Measurements from ENCODE around the gene RYR3.

The RYR3 gene

DNA sequence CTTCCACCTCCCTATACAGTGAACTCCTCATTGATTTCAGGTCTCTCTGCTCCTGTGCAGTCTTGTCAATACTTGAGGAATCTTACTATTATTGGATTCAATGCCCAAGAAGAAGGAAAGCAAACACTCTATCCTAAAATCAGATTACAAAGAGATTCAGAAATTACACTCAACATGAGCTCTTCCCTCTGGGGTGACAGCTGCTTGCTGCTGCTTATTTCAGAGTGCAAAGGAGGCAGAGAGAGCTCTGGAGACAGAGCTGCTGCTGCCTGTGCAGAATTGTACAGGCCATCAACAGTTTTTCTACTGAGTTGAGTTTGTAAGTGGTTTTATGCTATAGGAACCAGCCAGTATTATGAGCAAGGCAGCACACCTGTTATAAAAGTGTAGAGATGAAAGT is 7.1 kb downstream of the RYR3 start:
- FAIRE-seq (no peak), DNase-seq (ENCODE audit: low spot score) (no peak)

DNA sequence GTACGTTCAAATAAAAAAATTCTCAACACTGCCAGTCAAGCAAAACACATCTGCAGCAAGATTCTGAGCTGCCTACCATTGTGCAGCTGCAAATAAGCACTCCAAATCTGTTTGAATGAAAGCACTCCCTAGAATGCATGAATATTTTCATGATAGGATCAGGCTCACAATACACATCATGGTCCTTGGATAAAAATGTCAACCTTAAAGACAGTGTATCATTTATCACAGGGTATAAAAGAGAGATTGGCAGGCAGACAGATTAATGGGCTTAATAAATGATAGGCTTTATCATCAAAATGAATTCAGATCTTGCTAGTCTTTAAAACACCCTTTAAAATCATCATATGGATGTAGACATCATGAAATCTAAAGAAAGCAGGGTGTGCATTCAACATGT is 9.2 kb downstream of the RYR3 start:
- FAIRE-seq: no peak
- DNase-seq (ENCODE audit: low spot score): no peak

DNA sequence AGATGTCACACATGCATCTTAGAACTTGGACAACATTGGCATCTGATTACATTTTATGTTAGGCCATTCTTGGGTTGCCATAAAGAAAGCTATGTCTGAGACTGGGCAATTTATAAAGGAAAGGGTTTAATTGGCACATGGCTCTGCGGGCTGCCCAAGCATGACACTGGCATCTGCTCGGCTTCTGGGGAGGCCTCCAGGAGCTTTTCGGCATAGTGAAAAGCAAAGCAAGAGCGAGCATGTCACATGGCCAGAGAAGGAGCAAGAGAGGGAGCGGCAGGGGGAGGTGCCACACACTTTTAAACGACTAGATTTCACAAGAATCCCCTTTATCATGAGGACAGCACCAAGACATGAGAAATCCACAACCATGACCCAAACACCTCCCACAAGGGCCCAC is 11.3 kb downstream of the RYR3 start:
- no peak for FAIRE-seq

DNA sequence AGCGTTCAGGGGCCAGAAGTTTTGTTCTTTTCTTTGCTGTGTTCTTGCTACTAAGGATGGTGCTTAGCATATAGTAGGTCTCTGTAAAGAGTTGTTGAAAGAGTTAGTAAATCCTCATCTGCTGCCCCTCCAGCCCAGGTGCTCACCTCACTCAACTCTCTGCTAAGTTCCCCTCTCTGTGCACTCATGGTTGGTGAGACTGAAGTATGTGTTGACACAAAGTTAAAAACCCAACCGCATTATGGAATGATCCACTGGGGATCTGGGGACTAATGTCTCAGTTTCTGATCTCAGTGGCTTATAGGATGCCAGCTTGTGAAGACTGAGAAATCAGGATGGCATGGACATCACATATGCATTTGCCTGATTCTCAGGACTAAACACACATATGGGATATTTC is 13.8 kb downstream of the RYR3 start:
- FAIRE-seq (no peak), DNase-seq (ENCODE audit: low spot score) (no peak)

More for the DNA sequence above, 11.3 kb downstream of the RYR3 start:
- no peak for DNase-seq (ENCODE audit: low spot score)

DNA sequence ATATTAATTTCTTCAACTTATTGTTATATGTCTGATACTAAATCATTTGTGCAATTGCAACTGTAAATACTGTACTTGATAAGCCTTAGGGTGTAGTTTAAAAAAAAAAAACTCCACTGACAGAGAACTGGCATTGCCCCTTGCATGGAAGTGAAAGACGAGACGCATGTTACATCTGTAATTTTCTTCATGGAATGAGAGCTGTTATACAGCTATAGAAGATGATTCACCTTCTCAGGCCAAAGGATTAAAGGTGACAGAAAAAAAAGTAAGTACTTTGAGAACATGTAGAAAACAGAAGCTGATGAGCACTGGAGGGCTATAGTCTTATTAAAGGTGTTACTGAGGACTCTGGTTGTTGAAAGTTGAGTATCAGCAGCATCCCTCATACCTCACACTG is 16.1 kb downstream of the RYR3 start:
- DNase-seq (ENCODE audit: low spot score) (no peak), FAIRE-seq (no peak)

DNA sequence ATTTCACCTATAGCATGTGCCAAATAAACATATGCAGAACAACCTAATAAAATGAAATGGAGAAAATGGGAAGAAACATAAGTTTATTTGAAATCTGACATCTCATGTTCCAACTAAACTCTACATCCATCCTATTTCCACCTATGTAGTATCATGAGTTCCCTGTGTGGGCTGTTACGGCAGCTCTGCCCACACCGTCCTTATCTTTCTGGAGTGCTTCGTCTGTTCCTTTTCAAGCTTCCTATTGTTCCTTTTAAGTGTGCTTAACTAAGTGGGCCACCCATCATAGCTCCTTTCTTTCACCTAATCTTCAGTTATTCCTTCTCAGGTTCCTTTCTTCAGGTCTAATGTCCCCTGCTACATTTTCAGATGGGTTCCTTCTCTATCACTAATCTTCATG is 17.3 kb downstream of the RYR3 start:
- DNase-seq (ENCODE audit: low spot score): no peak
- FAIRE-seq: no peak

DNA sequence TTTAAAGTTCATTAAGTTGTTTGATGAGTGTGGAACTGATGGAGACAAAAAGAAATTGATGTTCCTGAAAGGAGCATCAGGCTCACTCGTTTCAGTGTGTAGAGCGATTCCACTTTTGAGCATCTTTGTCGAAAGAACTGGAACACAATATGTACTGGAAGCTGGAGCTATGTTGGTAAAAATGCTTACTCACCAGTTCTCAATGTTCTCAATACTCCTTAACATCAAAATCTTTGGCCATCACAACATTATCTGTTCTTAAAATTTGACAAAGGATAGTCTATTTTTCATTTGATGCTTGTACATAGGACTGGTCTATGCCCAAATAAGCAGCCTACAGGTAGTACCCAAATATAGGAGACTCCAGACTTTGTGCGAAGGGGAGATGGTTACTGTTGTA is 18.7 kb downstream of the RYR3 start:
- FAIRE-seq (no peak), DNase-seq (ENCODE audit: low spot score) (no peak)

DNA sequence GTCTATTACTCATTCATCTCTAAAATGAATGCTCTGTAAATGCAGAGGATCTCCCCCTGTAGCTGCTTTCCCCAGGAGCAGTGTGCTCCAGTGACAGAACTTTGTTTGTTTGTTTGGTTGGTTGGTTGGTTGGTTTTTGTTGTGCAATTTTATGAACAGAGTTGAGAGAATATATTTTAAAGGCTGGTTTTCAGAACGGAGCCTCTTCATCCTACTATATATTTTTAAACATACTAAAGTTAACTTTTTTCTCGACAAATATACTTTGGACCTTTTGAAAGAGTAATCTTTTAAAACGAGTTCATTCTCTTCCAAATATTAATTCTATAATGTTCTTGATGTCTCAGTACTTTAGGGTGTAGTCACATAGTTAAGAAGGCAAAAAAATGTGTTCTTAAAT is 20.2 kb downstream of the RYR3 start:
- FAIRE-seq: no peak
- peak; percentile 58 for DNase-seq (ENCODE audit: low spot score)

DNA sequence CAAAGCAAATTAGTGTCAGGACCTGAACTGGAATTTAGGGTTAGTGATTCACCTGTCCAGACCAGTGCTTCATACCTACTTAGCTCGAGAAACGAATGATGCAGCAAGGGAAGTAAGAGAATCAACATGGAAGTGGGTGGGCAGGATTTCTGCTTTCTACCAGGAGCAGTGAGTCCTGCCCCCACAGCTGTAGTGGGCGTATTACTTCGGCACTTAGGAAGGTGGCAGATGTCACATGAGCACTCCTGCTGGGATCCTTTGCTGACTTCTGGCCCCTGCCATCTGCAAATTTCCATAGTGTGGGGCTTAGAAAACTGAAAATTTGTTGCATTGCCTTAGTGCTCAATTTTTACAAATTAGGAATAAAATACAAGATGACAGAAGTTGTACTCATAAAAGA is 31.2 kb downstream of the RYR3 start:
- DNase-seq (ENCODE audit: low spot score): no peak

DNA sequence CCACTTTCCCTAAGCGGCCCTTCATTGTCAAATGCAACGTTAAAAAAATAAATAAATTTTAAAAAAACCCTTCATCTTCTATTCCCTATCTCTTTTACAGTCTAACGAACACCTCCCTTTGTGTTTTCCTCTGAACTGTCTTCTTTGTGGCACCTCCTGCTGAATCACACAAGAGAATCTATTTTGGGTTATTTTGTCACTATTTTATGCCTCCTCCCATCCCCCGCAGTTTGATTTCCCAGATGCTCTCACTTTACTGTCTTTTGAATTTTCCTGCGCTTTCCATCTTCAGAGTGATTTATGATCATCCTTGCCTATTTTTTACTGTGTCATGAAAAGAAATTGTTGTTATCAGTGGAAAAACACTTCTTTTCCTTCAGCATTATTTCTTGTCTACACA is 32.5 kb downstream of the RYR3 start:
- FAIRE-seq (no peak), DNase-seq (ENCODE audit: low spot score) (no peak)

More for the DNA sequence above, 31.2 kb downstream of the RYR3 start:
- FAIRE-seq: no peak

DNA sequence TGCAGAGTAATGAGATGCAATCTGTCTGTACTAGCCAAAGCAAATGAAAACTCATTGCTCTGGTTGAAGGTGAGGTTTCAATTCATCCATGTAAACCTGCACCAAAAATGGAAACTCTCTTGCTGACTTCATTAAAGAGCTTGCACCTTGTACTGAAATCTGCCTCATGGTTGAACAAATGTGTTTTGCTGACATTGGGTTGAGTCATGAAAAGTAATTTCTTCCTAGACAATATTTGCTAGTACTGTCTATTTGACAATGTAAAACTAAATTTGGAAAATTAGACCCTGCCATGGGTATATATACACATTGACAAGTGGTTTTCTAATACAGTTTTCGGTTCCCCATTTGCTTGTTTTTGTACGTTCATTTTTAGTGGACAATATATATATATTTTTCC is 33.3 kb downstream of the RYR3 start:
- no peak for FAIRE-seq
- no peak for DNase-seq (ENCODE audit: low spot score)

DNA sequence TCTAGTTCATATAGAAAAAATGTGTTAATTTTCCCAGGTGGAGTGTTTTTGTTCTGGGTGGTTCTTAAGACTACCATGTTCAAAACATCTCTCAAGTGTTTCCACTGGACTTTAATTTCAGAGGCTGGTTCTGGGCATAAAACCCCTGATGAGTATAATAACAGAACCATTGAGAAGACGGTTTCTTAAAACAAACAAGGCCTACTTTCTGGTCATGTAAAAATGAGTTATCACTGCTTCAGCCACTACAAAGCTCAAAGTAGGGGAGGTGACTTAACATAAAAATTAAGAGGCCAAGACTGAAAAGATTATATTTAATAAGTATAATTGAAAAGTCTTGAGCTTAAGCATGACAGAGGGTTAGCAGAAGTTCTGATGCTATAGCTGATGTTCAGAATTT is 33.8 kb downstream of the RYR3 start:
- no peak for DNase-seq (ENCODE audit: low spot score)
- no peak for FAIRE-seq

DNA sequence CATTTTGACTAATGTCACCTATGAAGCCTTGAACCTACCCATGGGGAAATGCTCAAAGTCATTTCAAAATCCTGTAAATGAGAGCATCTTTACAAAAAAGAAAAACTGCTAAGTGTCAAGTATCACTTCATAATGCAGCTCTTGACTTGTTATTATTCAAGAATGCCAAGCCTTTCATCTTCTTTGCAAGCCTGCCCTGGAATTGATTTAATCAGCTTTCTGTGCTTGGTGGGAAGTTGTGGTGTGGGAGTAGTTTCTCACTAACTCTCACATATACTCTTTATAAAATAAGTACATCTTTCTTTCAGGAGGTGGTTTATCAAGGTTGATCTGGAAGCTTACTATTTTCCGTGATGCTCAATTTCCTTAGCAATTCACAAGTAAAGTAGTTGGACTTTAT is 43.6 kb downstream of the RYR3 start:
- DNase-seq (ENCODE audit: low spot score) (no peak), FAIRE-seq (no peak)

DNA sequence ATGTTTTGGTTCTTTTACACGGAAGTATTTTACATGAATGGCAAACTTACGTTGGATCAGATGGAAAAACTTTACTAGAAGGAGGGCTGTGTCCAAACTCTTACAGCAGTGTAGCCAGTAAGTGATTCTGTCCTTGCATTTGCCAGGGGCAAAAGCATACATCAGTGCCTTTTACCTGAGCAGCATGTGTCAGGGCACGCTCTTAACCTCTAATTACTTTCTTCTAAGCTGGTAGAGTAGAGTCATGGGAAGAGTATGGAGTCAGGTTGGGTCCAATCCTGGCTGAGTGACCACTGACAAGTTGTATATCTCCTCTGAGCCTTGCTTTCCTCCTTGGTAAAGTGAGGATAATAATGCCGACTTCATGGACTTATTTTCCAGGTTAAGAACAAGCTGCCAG is 47.1 kb downstream of the RYR3 start:
- FAIRE-seq: no peak
- DNase-seq (ENCODE audit: low spot score): no peak

DNA sequence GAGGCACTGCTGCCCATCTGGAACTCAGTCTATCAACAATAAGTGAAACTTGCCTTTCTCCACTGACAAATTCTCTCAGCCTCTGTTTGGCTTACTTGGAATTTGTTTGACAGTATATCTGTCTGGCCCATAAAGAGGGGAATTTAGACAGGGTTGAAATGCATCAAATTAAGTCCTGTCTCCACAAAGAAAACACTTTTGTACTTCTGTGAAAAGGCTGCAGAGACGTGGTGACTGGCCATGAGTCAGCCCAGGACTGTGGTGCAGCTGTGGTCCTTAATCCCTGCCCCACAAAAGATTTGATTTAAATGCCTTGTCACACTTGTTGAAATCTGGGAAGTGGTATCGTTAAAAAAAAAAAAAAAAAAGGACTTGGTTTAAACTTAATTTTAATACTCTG is 47.5 kb downstream of the RYR3 start:
- peak; percentile 76 for FAIRE-seq
- peak; percentile 10 for DNase-seq (ENCODE audit: low spot score)

DNA sequence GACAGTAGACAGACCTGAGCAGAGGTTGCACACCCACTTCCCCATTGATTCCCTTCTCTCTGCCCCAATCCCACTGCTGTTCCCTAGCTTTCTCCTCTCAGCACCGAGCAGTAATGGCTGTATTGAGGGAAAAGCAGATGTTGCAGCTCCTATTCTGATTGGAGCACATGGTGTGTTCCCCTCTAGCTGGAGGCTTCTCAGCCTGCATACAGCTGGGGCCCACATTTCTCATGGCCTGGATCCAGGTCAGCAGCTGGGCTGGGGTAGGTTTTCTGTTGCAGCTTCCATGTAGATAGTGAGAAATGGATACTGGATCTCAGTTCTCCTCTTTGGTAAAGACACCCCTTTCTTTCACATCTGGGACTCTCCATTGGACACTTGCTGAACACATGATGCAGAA is 50.1 kb downstream of the RYR3 start:
- FAIRE-seq: no peak
- DNase-seq (ENCODE audit: low spot score): no peak

DNA sequence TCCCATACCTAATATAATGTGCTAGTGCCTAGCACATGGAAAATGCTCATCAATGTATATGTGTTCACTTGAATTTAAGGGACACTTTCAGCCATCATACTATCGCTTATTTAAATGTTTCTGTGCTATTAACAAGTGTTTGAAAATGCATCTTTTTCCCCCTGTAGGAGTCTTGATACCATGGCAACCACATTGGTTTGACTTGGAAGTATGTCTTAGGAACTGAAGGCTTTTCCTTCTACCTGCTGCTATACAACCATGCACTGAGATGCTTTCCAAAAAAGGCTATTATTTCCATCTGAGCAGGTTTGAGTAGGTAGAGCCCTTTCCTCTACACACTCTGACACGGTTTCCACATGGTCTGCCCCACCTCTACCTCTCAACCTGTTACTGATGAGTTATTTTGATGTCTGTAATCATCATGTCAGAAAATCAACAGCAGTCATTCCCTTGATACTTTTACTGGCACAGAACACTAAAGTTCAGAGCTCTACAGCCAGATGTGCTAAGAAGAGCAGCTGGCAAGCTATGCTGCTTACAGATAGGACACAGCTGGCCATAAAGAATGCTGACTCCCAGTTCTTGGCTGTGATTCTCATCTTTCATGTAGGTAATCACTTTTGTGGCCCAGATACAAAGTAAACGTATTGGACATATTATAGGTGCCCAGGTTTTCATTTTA is 59.3 kb downstream of the RYR3 start:
- DNase-seq (ENCODE audit: low spot score) (no peak), FAIRE-seq (no peak)

DNA sequence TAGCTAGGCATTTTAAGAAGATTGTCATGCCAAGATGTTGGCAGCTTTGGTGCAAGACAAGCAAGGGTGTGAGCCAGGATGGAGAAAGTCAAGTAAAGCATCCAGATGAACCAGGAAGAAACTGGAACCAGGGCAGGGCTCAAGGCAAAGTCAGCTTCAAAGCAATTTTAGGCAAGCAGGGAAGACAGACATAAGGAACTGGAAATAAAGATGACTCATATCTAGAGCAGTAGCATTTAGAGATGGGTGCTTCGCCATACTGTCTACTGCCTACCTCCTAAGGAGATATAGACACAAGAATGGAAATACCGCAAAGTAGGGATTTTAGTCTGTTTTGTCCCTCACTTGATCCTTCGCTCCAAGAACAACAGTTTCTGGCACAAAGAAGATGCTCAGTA is 59.9 kb downstream of the RYR3 start:
- DNase-seq (ENCODE audit: low spot score) (no peak), FAIRE-seq (no peak)

DNA sequence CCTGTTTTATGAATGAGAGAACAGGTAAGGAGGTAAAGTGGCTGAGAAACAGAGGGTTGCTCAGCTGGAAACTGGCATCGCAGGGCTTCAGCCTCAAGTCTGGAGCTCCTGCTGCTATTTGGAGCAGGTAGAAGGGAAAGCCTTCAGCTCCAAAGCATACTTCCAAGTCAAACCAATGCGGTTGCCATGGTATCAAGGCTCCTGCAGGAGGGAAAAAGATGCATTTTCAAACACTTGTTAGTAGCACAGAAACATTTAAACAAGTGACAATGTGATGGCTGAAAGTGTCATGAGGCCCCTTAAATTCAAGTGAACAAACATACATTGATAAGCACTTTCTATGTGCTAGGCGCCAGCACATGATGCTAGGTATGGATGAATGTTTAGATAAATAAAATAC is 60.4 kb downstream of the RYR3 start:
- FAIRE-seq: no peak

DNA sequence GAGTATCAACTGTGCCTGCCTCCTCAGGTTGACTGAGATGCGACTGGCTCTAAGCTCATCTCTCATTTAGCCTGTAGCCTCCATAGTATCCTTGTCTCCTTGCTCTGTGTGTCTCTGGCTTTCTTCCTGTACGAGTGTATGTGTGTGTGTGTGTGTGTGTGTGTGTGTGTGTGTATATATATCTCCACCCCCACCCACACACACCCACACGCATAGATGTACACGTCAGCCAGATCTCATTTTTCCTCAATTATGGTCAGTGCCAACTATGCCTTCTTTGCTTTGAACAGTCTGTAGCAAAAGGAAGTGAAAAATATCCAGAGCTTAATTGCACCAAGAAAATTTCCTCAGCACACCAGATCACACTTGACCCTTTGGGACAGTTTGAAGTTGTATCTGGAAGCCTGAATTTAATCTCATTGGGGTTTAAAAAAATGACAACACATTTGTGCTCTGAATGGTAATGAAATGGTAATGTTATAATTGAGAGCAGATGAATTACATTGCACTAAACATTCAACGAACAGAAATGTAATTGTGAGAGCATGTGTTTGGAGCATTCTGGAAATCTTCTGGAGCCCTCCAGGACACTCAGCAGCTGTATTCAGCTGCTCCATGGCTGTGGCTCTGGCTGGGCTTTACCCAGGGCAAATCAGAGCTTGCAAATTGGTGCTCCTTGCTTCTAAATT is 63.6 kb downstream of the RYR3 start:
- FAIRE-seq (no peak), DNase-seq (ENCODE audit: low spot score) (no peak)

More for the DNA sequence above, 60.4 kb downstream of the RYR3 start:
- DNase-seq (ENCODE audit: low spot score): no peak

DNA sequence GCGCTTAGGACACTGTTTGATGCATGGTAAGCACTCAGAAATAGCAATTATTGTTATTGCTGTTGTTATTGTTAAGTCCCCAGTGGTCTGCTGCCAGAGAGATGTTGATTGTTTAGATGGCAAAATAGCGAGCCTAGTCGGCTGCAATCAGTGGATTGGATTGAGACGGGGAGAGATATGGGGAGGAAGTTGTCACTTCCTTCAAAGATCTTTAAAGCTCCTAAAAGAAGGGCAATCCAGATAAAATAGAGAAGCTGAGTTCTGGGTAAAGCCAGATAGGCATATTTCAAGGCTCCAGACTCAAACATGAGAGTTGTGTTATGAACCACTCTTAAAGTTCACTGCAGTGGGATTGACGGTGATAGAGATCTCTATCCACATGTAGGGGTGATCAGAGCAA is 64.5 kb downstream of the RYR3 start:
- no peak for FAIRE-seq
- DNase-seq (ENCODE audit: low spot score): no peak

DNA sequence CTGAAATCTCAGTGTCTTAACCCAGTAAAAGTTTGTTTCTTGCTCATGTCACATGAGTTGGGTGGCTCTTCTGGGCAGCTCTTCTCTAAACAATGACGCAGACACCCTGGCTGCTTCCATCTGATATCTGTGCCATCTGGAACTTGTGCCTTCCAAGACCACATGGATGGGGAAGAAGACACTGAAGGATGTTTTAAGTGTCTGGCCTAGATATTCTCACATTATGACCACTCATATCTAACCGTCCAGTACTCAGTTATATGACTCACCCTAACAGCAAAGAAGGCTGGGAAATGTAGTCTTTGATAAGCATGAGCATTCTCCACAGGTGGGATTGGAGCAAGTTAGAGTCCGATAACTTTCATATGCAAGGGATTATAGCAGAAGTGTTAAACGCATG is 66.4 kb downstream of the RYR3 start:
- DNase-seq (ENCODE audit: low spot score) (no peak), FAIRE-seq (no peak)

DNA sequence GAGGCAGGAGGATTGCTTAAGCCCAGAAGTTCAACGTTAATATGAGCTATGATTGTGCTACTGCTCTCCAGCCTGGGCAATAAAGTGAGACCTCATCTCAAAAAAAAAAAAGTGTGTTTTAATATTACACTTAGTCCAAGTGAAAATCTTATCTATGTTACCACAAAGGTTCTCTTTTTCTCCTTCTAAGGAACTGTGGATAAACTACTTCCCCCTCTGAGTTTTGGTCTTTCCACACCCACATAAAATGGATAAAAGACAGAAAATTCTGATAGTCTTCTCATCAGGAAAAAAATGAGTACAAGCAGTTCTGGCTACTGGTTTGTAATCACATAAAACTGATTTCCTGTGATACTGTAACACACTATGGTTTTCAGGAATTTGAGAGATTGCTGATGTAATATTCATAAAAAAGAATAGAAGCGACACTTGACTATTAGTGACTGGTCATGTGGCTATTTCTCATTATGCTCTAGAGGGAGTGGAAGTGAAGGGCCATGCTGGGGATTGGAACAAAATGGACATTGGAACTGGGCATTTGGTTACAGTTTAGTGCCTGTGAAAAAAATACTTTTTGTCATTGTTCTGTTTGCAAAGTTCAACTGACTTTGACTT is 68.2 kb downstream of the RYR3 start:
- FAIRE-seq: no peak

More for the DNA sequence above, 68.2 kb downstream of the RYR3 start:
- no peak for DNase-seq (ENCODE audit: low spot score)
